Activated CD4-positive, alpha-beta T cell treated with anti-CD3 and anti-CD28 coated beads for 36 hours (primary cell): Measurements from ENCODE around the gene ATP6V1G1. TPM values are rescaled to one million over a fixed set of nuclear protein-coding genes. Genes with fewer than 3 reads are reported as not detected.

Experiments used
- ATAC-seq: fragments of 200-7000 bp; cut with Tn5 transposase; one replicate; pipeline ENCODE4 v1.10.0; 2021; ENCODE audit warnings: mild to moderate bottlenecking, moderate library complexity
- CTCF ChIA-PET: fragments of 350-600 bp; sonication (Branson Sonifier 250); formaldehyde crosslinking; loops from one replicate; lab custom pipeline; 2021; ENCODE audit warnings: antibody characterized with exemption; lab: Charles Lee
- POLR2A ChIA-PET: fragments of 350-600 bp; sonication (Branson Sonifier 250); formaldehyde crosslinking; loops from one replicate; lab custom pipeline; 2021; ENCODE audit warnings: antibody characterized with exemption, inconsistent platforms; lab: Charles Lee
- DNase-seq: peaks from one replicate; pipeline ENCODE4 v3.0.0-alpha.2; 2020
- H3K27ac Mint-ChIP-seq: one replicate; pipeline ENCODE4 v1.8.0; 2021; ENCODE audit warnings: mixed read lengths
- H3K27me3 Mint-ChIP-seq: one replicate; pipeline ENCODE4 v1.8.0; 2021; ENCODE audit warnings: mixed read lengths
- H3K36me3 Mint-ChIP-seq: one replicate; pipeline ENCODE4 v1.8.0; 2021; ENCODE audit warnings: low read depth, mixed read lengths
- H3K4me1 Mint-ChIP-seq: one replicate; pipeline ENCODE4 v1.8.0; 2021; ENCODE audit warnings: mixed read lengths
- H3K4me3 Mint-ChIP-seq: one replicate; pipeline ENCODE4 v1.8.0; 2021; ENCODE audit warnings: mild to moderate bottlenecking, moderate library complexity, mixed read lengths
- H3K9me3 Mint-ChIP-seq: one replicate; pipeline ENCODE4 v1.8.0; 2021; ENCODE audit warnings: low read depth, mixed read lengths
- intact Hi-C, 2 experiments: fragments of 100-400 bp; cut with DNase I in 1 of 2; cut with micrococcal nuclease in 1 of 2; formaldehyde crosslinking; loops; one replicate each; pipeline versions ENCODE4 v1.14.2 to v1.15.1; 2022 to 2024; cut with DNase I, micrococcal nuclease
- total RNA-seq, 2 experiments: library from RNA; stranded (reverse); gene quantifications; one replicate each; pipeline ENCODE4 v1.2.3, GENCODE V29; 2021

Gene ATP6V1G1
- total RNA-seq, 2 experiments from 2014 or later, result 33.8 to 37.7 TPM

DNA sequence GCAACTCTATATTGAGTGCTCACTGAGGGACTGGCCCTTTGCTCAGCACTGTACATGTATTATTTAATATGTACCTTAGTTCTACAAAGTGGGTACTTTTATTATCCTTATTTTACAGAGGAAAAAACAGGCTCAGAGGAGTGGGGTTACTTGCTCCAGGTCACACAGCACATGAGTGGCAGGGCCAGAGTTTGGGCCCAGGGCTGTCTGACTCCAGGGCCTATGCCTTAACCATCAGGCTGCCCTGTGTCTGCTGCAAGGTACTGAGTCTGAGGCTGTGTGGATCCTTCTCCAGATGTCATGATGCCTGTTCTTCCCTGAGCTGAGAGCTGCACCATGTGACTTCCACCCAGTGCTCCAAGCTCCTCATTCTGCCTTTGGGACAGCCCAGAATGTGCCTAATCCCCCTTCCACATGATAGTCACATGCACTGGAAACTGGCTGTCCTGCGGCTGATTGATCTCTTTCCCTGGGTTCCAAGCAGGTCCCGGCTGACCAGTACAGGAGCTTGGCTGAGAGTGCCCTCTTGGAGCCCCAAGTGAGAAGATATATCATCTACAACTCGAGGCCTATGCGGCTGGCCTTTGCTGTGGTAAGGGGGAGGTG lies 38.9 kb downstream of the ATP6V1G1 start:
- H3K36me3 Mint-ChIP-seq, result peaks cover 48% of the 10 kb centered on the region
- intact Hi-C loops, result no loop called here
- no peak for ATAC-seq
- no peaks in the 10 kb centered on the region for H3K27me3 Mint-ChIP-seq
- DNase-seq, result no peak
- H3K27ac Mint-ChIP-seq, result no peak overlapping the region
- no peaks in the 10 kb centered on the region for H3K9me3 Mint-ChIP-seq
- H3K4me3 Mint-ChIP-seq, result no peak overlapping the region
- H3K4me1 Mint-ChIP-seq, result no peaks in the 10 kb centered on the region
- ChIA-PET CTCF (interaction anchor here (0.9 kb wide), 1 partner anchor 35 kb away, joined by 3 read pairs; no protein-coding TSS in a partner anchor), POLR2A (no interaction called here)

DNA sequence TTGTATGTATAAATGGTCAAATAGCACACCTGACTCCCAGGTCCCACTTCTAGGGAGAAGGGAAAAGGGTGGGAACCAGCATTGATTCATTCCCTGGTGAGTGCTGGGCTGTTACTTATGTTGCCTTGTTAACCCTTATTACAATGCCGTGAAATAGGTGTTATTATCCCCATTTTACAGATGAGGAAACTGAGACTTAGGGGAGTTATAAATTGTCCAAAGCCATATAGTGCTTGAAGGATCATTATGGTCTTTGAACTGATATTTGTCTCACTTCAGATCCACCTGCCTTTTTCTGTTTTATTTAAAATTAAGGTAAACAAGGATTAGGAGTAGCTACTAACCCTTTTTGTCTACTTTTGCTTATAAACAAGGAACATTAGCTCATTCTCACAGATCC lies 40.0 kb downstream of the ATP6V1G1 start:
- DNase-seq, result no peak
- Mint-ChIP-seq H3K27me3 (no peaks in the 10 kb centered on the region), H3K4me3 (no peak overlapping the region), H3K9me3 (no peaks in the 10 kb centered on the region), H3K4me1 (no peaks in the 10 kb centered on the region), H3K27ac (no peak overlapping the region), H3K36me3 (peaks cover 41% of the 10 kb centered on the region)
- CTCF ChIA-PET, result interaction anchor here (1.6 kb wide), 1 partner anchor 25 kb away, joined by 3 read pairs; no protein-coding TSS in a partner anchor
- intact Hi-C loops, result no loop called here
- POLR2A ChIA-PET, result no interaction called here
- no peak for ATAC-seq

DNA sequence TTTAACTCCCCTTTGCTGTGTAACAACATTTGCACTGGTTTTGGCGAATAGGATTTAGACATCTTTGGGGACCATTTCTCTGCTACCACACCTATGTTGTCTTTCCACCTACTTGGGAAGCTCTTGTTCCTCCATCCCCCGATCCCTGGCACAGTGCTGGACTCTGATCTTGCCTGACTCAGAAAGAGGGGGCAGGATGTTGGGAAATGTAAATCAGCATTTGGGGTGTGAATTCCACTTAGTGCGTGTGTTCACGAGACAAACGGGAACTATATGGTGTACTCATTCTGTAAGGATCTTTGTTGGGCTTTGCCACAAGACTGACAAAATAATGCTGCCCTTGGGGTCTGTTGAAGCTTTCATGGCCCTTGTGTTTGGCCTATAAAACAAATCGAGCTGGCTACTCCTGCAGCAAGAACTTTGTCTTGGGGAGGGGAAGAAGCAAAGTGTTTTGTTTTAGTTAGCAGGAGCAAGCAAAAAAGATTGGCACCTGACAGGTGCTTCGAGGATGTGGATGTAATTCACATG lies 42.1 kb downstream of the ATP6V1G1 start:
- ATAC-seq, result no peak
- Mint-ChIP-seq H3K36me3 (peaks cover 47% of the 10 kb centered on the region), H3K4me3 (no peak overlapping the region), H3K4me1 (no peaks in the 10 kb centered on the region), H3K27ac (no peak overlapping the region), H3K9me3 (no peaks in the 10 kb centered on the region), H3K27me3 (no peaks in the 10 kb centered on the region)
- POLR2A ChIA-PET, result no interaction called here
- no peak for DNase-seq
- CTCF ChIA-PET, result interaction anchor here (0.7 to 1.6 kb wide), 5 partner anchors 10 to 443 kb away, joined by 3 to 7 read pairs (median 3); no protein-coding TSS in a partner anchor
- intact Hi-C loops, result no loop called here

DNA sequence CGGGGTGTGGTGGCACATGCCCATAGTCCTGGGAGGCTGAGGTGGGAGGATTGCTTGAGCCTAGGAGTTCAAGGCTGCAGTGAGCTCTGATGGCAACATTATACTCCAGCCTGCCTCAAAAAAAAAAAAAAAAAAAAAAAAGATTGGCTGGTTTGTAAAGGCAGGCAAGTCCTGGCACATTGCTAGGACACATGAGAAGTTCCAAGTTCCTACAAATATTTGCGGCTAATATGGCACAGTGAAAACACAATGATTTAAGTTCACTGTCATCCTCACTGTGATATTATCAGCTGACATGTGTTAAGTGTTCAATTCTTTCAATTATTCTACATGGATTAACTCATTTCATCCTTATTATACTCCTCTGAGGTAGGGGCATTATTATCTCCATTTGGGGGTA lies 43.6 kb downstream of the ATP6V1G1 start:
- no peaks in the 10 kb centered on the region for H3K9me3 Mint-ChIP-seq

DNA sequence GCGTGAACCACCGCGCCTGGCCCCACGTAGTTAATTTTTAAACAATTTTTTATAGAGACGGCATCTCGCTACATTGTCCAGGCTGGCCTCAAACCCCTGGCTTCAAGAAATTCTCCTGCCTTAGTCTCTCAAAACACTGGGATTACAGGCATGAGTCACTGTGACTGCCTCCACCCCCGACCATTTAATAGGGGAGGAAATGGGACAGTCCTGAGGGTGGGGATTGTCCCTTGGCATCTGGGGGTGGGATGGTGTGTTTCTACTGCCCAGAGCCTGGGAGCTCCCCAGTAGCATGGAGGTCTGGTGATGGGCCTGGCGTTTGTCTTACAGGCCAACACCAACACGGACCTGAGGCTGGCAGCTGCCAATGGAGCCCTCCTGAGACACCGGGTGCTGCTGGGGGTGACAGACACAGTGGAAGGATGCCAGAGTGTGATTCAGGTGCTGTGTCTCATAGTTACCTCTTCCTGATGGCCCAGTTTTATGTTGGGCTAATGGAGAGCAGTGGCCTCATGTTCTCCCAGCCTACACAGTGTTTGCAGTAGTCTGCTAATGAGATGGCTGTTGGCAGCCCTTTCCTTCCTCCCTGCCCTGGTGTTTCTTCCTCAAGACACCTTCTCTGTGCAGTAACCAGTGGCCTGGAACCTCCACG lies 46.0 kb downstream of the ATP6V1G1 start:
- ChIA-PET POLR2A (no interaction called here), CTCF (interaction anchor here (1.2 kb wide), 1 partner anchor 22 kb away, joined by 4 read pairs; no protein-coding TSS in a partner anchor)
- Mint-ChIP-seq H3K9me3 (no peaks in the 10 kb centered on the region), H3K27ac (no peak overlapping the region), H3K27me3 (no peaks in the 10 kb centered on the region), H3K36me3 (peaks cover 57% of the 10 kb centered on the region), H3K4me3 (no peak overlapping the region), H3K4me1 (no peaks in the 10 kb centered on the region)
- intact Hi-C loops, result no loop called here
- ATAC-seq (no peak), DNase-seq (no peak)

More for the DNA sequence above, 43.6 kb downstream of the ATP6V1G1 start:
- Mint-ChIP-seq H3K4me3 (no peak overlapping the region), H3K27me3 (no peaks in the 10 kb centered on the region), H3K4me1 (no peaks in the 10 kb centered on the region), H3K36me3 (peaks cover 51% of the 10 kb centered on the region), H3K27ac (no peak overlapping the region)
- intact Hi-C loops, result no loop called here
- ATAC-seq (no peak), DNase-seq (no peak)
- ChIA-PET POLR2A (no interaction called here), CTCF (interaction anchor here (0.6 kb wide), 1 partner anchor 98 kb away, joined by 4 read pairs; no protein-coding TSS in a partner anchor)

DNA sequence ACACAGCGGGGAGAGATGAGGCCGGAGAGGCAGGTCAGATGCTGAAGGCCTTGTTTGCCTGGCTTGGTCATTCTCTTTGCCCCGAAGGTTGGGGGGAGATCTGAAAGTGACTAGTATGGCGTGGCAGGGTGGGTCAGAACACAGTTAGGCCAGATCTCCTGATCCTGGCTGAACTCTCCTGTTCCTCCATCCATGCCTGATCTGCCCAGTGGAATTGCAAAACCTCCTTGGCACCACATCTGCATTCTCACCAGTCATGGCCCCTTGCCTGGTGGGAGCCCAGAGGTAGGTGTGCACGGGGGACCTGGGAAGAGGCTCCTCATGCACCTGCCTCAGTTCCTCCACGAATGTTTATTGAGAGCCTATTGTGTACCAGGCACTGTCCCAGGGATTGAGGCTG lies 46.8 kb downstream of the ATP6V1G1 start:
- Mint-ChIP-seq H3K36me3 (peaks cover 56% of the 10 kb centered on the region), H3K9me3 (no peaks in the 10 kb centered on the region), H3K27me3 (no peaks in the 10 kb centered on the region), H3K4me1 (no peaks in the 10 kb centered on the region), H3K27ac (no peak overlapping the region), H3K4me3 (no peak overlapping the region)
- CTCF ChIA-PET, result no interaction called here
- intact Hi-C loops, result no loop called here
- no peak for DNase-seq
- POLR2A ChIA-PET, result no interaction called here
- no peak for ATAC-seq

DNA sequence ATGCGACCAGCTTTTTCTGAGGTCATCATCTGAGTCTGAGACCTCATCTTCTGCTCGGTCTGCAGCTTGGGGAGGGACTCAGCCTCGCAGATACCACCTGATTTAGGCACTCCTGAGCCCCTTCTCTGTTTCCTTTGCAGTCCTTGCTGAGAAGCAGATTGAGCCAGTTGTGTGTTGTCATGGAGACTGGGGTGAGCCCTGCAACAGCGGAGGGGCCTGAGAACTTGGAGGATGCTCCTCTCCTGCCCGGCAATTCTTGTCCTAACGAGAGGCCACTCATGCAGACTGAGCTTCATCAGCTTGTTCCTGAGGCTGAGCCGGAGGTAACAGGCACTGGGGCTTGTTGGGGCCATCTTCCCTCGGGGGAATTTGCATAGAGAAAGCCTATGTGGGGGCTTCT lies 50.8 kb downstream of the ATP6V1G1 start:
- Mint-ChIP-seq H3K36me3 (peaks cover 59% of the 10 kb centered on the region), H3K27me3 (no peaks in the 10 kb centered on the region), H3K9me3 (no peaks in the 10 kb centered on the region), H3K4me1 (peaks cover 5% of the 10 kb centered on the region), H3K27ac (no peak overlapping the region), H3K4me3 (no peak overlapping the region)
- ChIA-PET CTCF (interaction anchor here (1.6 kb wide), 2 partner anchors 15 to 233 kb away, joined by 4 to 6 read pairs; no protein-coding TSS in a partner anchor), POLR2A (interaction anchor here (0.6 kb wide), 1 partner anchor 19 kb away, joined by 4 read pairs; no protein-coding TSS in a partner anchor)
- intact Hi-C loops, result no loop called here
- ATAC-seq (no peak), DNase-seq (no peak)

DNA sequence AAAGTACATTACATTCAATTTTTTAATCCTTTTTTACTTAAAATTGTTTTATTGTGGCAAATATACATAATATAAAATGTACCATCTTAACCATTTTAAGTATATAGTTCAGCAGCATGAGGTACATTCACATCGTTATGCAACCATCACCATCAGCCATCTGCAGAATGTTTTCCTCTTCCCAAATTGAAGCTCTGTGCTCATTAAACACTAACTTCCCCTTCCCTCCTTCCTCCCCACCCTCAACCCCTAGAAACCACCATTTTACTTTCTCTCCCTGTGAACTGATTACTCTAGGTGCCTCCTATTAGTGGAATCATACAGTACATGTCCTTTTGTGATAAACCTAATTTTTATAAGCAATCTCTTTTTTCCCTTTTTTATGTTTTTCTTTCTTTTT lies 54.4 kb downstream of the ATP6V1G1 start:
- intact Hi-C loops, result no loop called here
- CTCF ChIA-PET, result interaction anchor here (0.6 to 1.7 kb wide), 2 partner anchors 12 to 236 kb away, joined by 3 to 7 read pairs; no protein-coding TSS in a partner anchor
- Mint-ChIP-seq H3K9me3 (no peaks in the 10 kb centered on the region), H3K36me3 (peaks cover 62% of the 10 kb centered on the region), H3K4me3 (no peak overlapping the region), H3K27ac (no peak overlapping the region), H3K4me1 (peaks cover 5% of the 10 kb centered on the region), H3K27me3 (no peaks in the 10 kb centered on the region)
- no peak for DNase-seq
- POLR2A ChIA-PET, result no interaction called here
- no peak for ATAC-seq

DNA sequence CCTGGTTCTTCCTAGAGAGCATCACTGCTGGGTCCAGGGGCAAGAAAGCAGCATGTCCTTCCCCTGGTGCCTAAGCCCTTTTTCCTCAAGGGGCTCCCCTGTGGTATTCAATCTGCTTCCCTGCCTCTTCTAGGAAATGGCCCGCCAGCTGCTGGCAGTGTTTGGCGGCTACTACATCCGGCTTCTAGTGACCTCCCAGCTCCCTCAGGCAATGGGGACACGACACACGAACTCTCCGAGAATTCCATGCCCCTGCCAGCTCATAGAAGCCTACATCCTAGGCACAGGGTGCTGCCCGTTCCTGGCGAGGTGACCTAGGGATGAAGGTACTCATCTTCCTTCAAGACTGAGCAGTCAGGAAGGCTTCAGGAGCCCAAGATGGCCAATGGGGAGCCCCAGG lies 55.4 kb downstream of the ATP6V1G1 start:
- DNase-seq (no peak), ATAC-seq (no peak)
- Mint-ChIP-seq H3K27ac (no peak overlapping the region), H3K9me3 (peaks cover 3% of the 10 kb centered on the region), H3K27me3 (no peaks in the 10 kb centered on the region), H3K4me3 (no peak overlapping the region), H3K36me3 (peaks cover 62% of the 10 kb centered on the region), H3K4me1 (peaks cover 5% of the 10 kb centered on the region)
- POLR2A ChIA-PET, result no interaction called here
- CTCF ChIA-PET, result interaction anchor here (0.7 to 1.7 kb wide), 3 partner anchors 11 to 403 kb away, joined by 3 to 7 read pairs (median 3); no protein-coding TSS in a partner anchor
- intact Hi-C loops, result no loop called here

DNA sequence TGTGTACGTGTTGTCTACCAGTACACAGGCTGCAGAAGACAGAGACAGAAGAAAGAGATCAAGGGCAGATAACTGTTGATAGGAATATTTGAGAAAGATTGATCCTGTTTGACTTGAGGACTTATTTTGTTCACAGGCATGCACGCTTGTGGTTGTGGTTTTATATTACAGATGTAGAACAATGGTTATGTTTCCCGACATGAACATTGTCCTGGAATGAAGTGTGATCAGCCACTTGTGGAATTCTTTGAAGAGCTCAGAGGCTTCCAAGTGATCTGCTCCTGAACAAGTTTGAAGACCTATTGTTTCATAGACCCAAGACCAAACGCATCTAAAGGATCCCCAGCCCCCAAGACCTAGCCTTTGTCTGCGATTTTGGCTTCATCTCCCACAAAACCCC lies 56.3 kb downstream of the ATP6V1G1 start:
- Mint-ChIP-seq H3K9me3 (peaks cover 3% of the 10 kb centered on the region), H3K4me1 (peaks cover 5% of the 10 kb centered on the region), H3K36me3 (peaks cover 63% of the 10 kb centered on the region), H3K27me3 (no peaks in the 10 kb centered on the region), H3K27ac (no peak overlapping the region), H3K4me3 (no peak overlapping the region)
- POLR2A ChIA-PET, result no interaction called here
- CTCF ChIA-PET, result interaction anchor here (0.6 to 1.6 kb wide), 6 partner anchors 10 to 238 kb away, joined by 3 to 8 read pairs (median 3); no protein-coding TSS in a partner anchor
- ATAC-seq (no peak), DNase-seq (no peak)
- intact Hi-C loops, result no loop called here
